ENCODE measurements around the gene MOSPD3.
A peak's percentile ranks its signal among the peaks of the same experiment; 100 is the strongest.
"Not testable (repeated sequence)": the region's sequence is repeated elsewhere in the genome, so short reads cannot be mapped to it uniquely, and the experiment has no call there.

The MOSPD3 gene

GRCh38 chr7:100626530-100627237 lies 14.3 kb downstream of the MOSPD3 start:
- peak; percentile 70 for DNase-seq

GRCh38 chr7:100627238-100627549 lies 14.9 kb downstream of the MOSPD3 start:
- no peak for DNase-seq

- DNase-seq: no peak
These were observed 16.9 kb downstream of the MOSPD3 start for GRCh38 chr7:100629117-100629716.

GRCh38 chr7:100630066-100630465 lies 17.7 kb downstream of the MOSPD3 start:
- DNase-seq: no peak

GRCh38 chr7:100632951-100633717 lies 20.8 kb downstream of the MOSPD3 start:
- peak; percentile 19 for DNase-seq

- DNase-seq: no peak
These were observed 27.7 kb downstream of the MOSPD3 start for GRCh38 chr7:100639995-100640516.

- DNase-seq: no peak
These were observed 28.4 kb downstream of the MOSPD3 start for GRCh38 chr7:100640517-100641440.

- no peak for DNase-seq
These were observed 29.1 kb downstream of the MOSPD3 start, which contains the start of gene TFR2 for GRCh38 chr7:100641463-100641859. Gene TFR2, minus strand, starts transcription at chr7:100641552. Its CDS starts 43 bp downstream, at chr7:100641509.

- no peak for DNase-seq
These were observed 29.7 kb downstream of the MOSPD3 start for GRCh38 chr7:100641860-100642533.

GRCh38 chr7:100642534-100642907 lies 30.2 kb downstream of the MOSPD3 start:
- DNase-seq: no peak

GRCh38 chr7:100649826-100650565 lies 37.7 kb downstream of the MOSPD3 start:
- DNase-seq: no peak

- no peak for DNase-seq
These were observed 42.8 kb downstream of the MOSPD3 start for GRCh38 chr7:100654908-100655831.

GRCh38 chr7:100655908-100656674 lies 43.8 kb downstream of the MOSPD3 start, which contains the start of gene ACTL6B:
Gene ACTL6B, minus strand, starts transcription at chr7:100656448. Its CDS starts 94 bp downstream, at chr7:100656354.
- DNase-seq: peak; percentile 81

- not testable (repeated sequence) for DNase-seq
These were observed 49.9 kb downstream of the MOSPD3 start for GRCh38 chr7:100662194-100662776.
